B cell (primary cell): ENCODE measurements around the gene GRM8. TPM values are rescaled to one million over a fixed set of nuclear protein-coding genes. Genes with fewer than 3 reads are reported as not detected.

Experiments used
- ATAC-seq: fragments of 200-7000 bp; cut with Tn5 transposase; one replicate; pipeline ENCODE4 v1.10.0; 2021; ENCODE audit warnings: low read depth, mild to moderate bottlenecking, moderate number of reproducible peaks, moderate library complexity
- CTCF ChIA-PET: fragments of 350-600 bp; sonication (Branson Sonifier 250); formaldehyde crosslinking; loops from one replicate; lab custom pipeline; 2021; ENCODE audit warnings: antibody characterized with exemption, inconsistent platforms; lab: Charles Lee
- POLR2A ChIA-PET: fragments of 350-600 bp; sonication (Branson Sonifier 250); formaldehyde crosslinking; loops from one replicate; lab custom pipeline; 2021; ENCODE audit warnings: antibody characterized with exemption; lab: Charles Lee
- DNase-seq: peaks from one replicate; pipeline ENCODE4 v3.0.0; 2013
- H2AFZ ChIP-seq: 2 replicates; pipeline ENCODE4 v1.6.1; 2012; ENCODE audit warnings: mild to moderate bottlenecking, low read depth, low read length; ENCODE audit not compliant: insufficient read depth, poor library complexity, severe bottlenecking
- H3K27ac ChIP-seq, 2 donors: 1 replicate in 1 of 2; 2 replicates in 1 of 2; pipeline ENCODE4 v1.5.1; 2012 to 2013; ENCODE audit warnings: low read length in 2 of 2, mild to moderate bottlenecking in 2 of 2, moderate library complexity in 1 of 2
- H3K27me3 ChIP-seq, 4 experiments: fragments of 200-600 bp in 1 of 4; sonication (generic) in 1 of 4; replicated peaks in 1 of 4; 1 replicate in 2 of 4; 2 replicates in 2 of 4; pipeline versions ENCODE4 v1.6.1 to v1.7.0; 2013 to 2016; ENCODE audit warnings: low read length in 3 of 4, mild to moderate bottlenecking in 2 of 4, mixed read lengths in 1 of 4, moderate library complexity in 1 of 4; ENCODE audit not compliant: insufficient read depth in 4 of 4, control insufficient read depth in 3 of 4; ENCODE audit errors: control extremely low read depth in 1 of 4
- H3K36me3 ChIP-seq, 2 experiments: replicated peaks in 1 of 2; 1 replicate in 1 of 2; 2 replicates in 1 of 2; pipeline versions ENCODE4 v1.6.1 to v1.7.1; 2013; ENCODE audit warnings: low read length in 1 of 2; ENCODE audit not compliant: insufficient read depth in 2 of 2, control insufficient read depth in 1 of 2; ENCODE audit errors: control extremely low read depth in 1 of 2, extremely low read depth in 1 of 2
- H3K4me1 ChIP-seq, 2 donors: fragments of 200-600 bp in 1 of 2; sonication (generic) in 1 of 2; 1 replicate in 1 of 2; 2 replicates in 1 of 2; pipeline versions ENCODE4 v1.5.1 to v1.6.1; 2013 to 2017; ENCODE audit warnings: low read length in 2 of 2; ENCODE audit not compliant: control insufficient read depth in 2 of 2, insufficient read depth in 2 of 2
- H3K4me2 ChIP-seq: replicated peaks from 2 replicates; pipeline ENCODE3; 2012; ENCODE audit warnings: mild to moderate bottlenecking, low read depth, low read length; ENCODE audit not compliant: poor library complexity, severe bottlenecking
- H3K4me3 ChIP-seq, 5 experiments: fragments of 200-600 bp in 1 of 5; sonication (generic) in 1 of 5; 1 replicate in 3 of 5; 2 replicates in 2 of 5; pipeline versions ENCODE4 v1.5.1 to v1.7.0; 2011 to 2016; ENCODE audit warnings: low read length in 4 of 5, mild to moderate bottlenecking in 4 of 5, low read depth in 2 of 5, control low read depth in 1 of 5, moderate library complexity in 1 of 5; ENCODE audit not compliant: insufficient read depth in 1 of 5; ENCODE audit errors: control extremely low read depth in 1 of 5, extremely low read depth in 1 of 5
- H3K79me2 ChIP-seq: fragments of 200-600 bp; sonication (generic); one replicate; pipeline ENCODE4 v1.6.0; 2016; ENCODE audit warnings: low read length; ENCODE audit not compliant: control insufficient read depth, insufficient read depth
- H3K9ac ChIP-seq: fragments of 200-600 bp; sonication (generic); 2 replicates; pipeline ENCODE4 v1.6.1; 2017; ENCODE audit warnings: mild to moderate bottlenecking, low read length, moderate library complexity
- H3K9me3 ChIP-seq, 3 donors: one replicate each; pipeline versions ENCODE4 v1.6.1 to v1.7.1; 2013; ENCODE audit warnings: low read length in 2 of 3; ENCODE audit not compliant: control insufficient read depth in 2 of 3, insufficient read depth in 1 of 3; ENCODE audit errors: control extremely low read depth in 1 of 3
- H4K20me1 ChIP-seq: 2 replicates; pipeline ENCODE4 v1.6.0; 2012; ENCODE audit warnings: mild to moderate bottlenecking, low read length; ENCODE audit not compliant: insufficient read depth, control insufficient read depth, poor library complexity, severe bottlenecking
- H3K27ac Mint-ChIP-seq: one replicate; pipeline ENCODE4 v1.8.0; 2021; ENCODE audit warnings: mixed read lengths
- H3K27me3 Mint-ChIP-seq: one replicate; pipeline ENCODE4 v1.8.0; 2021; ENCODE audit warnings: mixed read lengths
- H3K4me1 Mint-ChIP-seq: one replicate; pipeline ENCODE4 v1.8.0; 2021; ENCODE audit warnings: mixed read lengths
- H3K4me3 Mint-ChIP-seq: one replicate; pipeline ENCODE4 v1.8.0; 2021; ENCODE audit warnings: mixed read lengths
- H3K9me3 Mint-ChIP-seq: one replicate; pipeline ENCODE4 v1.8.0; 2022; ENCODE audit warnings: mixed read lengths; ENCODE audit not compliant: insufficient read depth
- CTCF ChIP-seq: fragments of 200-600 bp; IDR thresholded peaks from one replicate; pipeline ENCODE4 v1.8.0; 2022; ENCODE audit warnings: antibody characterized with exemption, mild to moderate bottlenecking
- EZH2 ChIP-seq: IDR thresholded peaks from 2 replicates; pipeline ENCODE4 v1.6.1; 2012; ENCODE audit warnings: borderline replicate concordance, low read depth, mild to moderate bottlenecking, moderate library complexity, low read length; ENCODE audit not compliant: insufficient read depth, poor library complexity, severe bottlenecking
- WGBS: methylation state at CpG from one replicate; pipeline ENCODE4 v1.1.5; 2013; ENCODE audit warnings: missing lambda C conversion rate; ENCODE audit not compliant: insufficient coverage; 5-methylcytosine and 5-hydroxymethylcytosine counted together
- intact Hi-C: fragments of 100-400 bp; cut with micrococcal nuclease; formaldehyde crosslinking; loops from one replicate; pipeline ENCODE4 v1.10.0; 2022
- polyA plus RNA-seq: library from polyadenylated mRNA; depleted of rRNA; stranded (reverse); fragments of >200 nt; gene quantifications from 2 replicates; pipeline ENCODE4 v1.2.3, GENCODE V29; 2012
- total RNA-seq, 2 donors: library from RNA; stranded (reverse); fragments of 120-200 nt in 1 of 2; gene quantifications; 1 replicate in 1 of 2; 2 replicates in 1 of 2; pipeline versions ENCODE4 v1.2.3 to v1.2.4, GENCODE V29; 2013 to 2022

The GRM8 gene
- total and polyA plus RNA-seq, 2 donors (not counting 1 experiment from before 2014, with no cell fraction given): not detected

- Mint-ChIP-seq H3K27me3 (no peaks in the 10 kb centered on the region), H3K9me3 (no peaks in the 10 kb centered on the region), H3K4me1 (no peaks in the 10 kb centered on the region), H3K27ac (no peak overlapping the region), H3K4me3 (no peak overlapping the region)
- 80% methylated on average over 1 of the region's 4 CpGs for WGBS
- DNase-seq (no peak), ATAC-seq (no peak)
- Histone ChIP-seq H3K27me3 (no peaks in the 10 kb centered on the region), H3K4me1 (no peaks in the 10 kb centered on the region), H3K36me3 (no peaks in the 10 kb centered on the region), H3K4me3 (no peak overlapping the region), H3K4me2 (no peak overlapping the region), H4K20me1 (no peaks in the 10 kb centered on the region), H2AFZ (no peak overlapping the region), H3K27ac (no peak overlapping the region), H3K79me2 (no peaks in the 10 kb centered on the region), H3K9ac (no peak overlapping the region), H3K9me3 (no peaks in the 10 kb centered on the region)
- intact Hi-C loops: no loop called here
- ChIA-PET CTCF (no interaction called here), POLR2A (no interaction called here)
- no peak for TF ChIP-seq CTCF
- no peak for TF ChIP-seq EZH2
Measured at GRCh38 chr7:126948664-126949063, 304.1 kb downstream of the GRM8 start.

- H3K4me2 ChIP-seq: no peak overlapping the region
- no peaks in the 10 kb centered on the region for H3K9me3 Mint-ChIP-seq
- H3K27ac ChIP-seq: no peak overlapping the region
- CTCF ChIA-PET: no interaction called here
- intact Hi-C loops: no loop called here
- DNase-seq: no peak
- no peaks in the 10 kb centered on the region for H3K9me3 ChIP-seq
- no peak overlapping the region for H3K9ac ChIP-seq
- H3K36me3 ChIP-seq: no peaks in the 10 kb centered on the region
- no peaks in the 10 kb centered on the region for H3K4me1 ChIP-seq
- H3K4me3 ChIP-seq: no peak overlapping the region
- no peaks in the 10 kb centered on the region for H3K27me3 Mint-ChIP-seq
- POLR2A ChIA-PET: no interaction called here
- TF ChIP-seq EZH2: no peak
- no peak for TF ChIP-seq CTCF
- no peak overlapping the region for H3K27ac Mint-ChIP-seq
- ATAC-seq: no peak
- no peaks in the 10 kb centered on the region for H4K20me1 ChIP-seq
- no peaks in the 10 kb centered on the region for H3K4me1 Mint-ChIP-seq
- no peak overlapping the region for H3K4me3 Mint-ChIP-seq
- no peaks in the 10 kb centered on the region for H3K27me3 ChIP-seq
- WGBS: 83% methylated on average over 1 of the region's 4 CpGs
- no peaks in the 10 kb centered on the region for H3K79me2 ChIP-seq
- no peak overlapping the region for H2AFZ ChIP-seq
Measured at GRCh38 chr7:126940723-126941307, 311.9 kb downstream of the GRM8 start.
